Spleen (tissue), 11 donors: ENCODE data around the gene MOK. TPM values are rescaled to one million over a fixed set of nuclear protein-coding genes. Genes with fewer than 3 reads are reported as not detected.

ENCODE experiments used
- DNase-seq: peaks from one replicate; pipeline ENCODE4 v3.0.0-alpha.2; 2020
- H3K27ac ChIP-seq, 8 donors: fragments of 200-600 bp; sonication (generic) in 7 of 8; 1 replicate in 4 of 8; 2 replicates in 4 of 8; pipeline versions ENCODE4 v1.5.0 to v1.8.0; 2016 to 2021; ENCODE audit warnings: inconsistent platforms in 4 of 8, mild to moderate bottlenecking in 4 of 8, moderate library complexity in 1 of 8
- H3K27me3 ChIP-seq, 7 donors: fragments of 200-600 bp; sonication (generic) in 6 of 7; replicated peaks in 1 of 7; 1 replicate in 4 of 7; 2 replicates in 3 of 7; pipeline versions ENCODE4 v1.5.0 to v1.8.0; 2016 to 2021; ENCODE audit warnings: inconsistent platforms in 3 of 7, mild to moderate bottlenecking in 1 of 7
- H3K36me3 ChIP-seq, 6 donors: fragments of 200-600 bp; sonication (generic) in 5 of 6; 1 replicate in 4 of 6; 2 replicates in 2 of 6; pipeline versions ENCODE4 v1.5.0 to v1.8.0; 2016 to 2021; ENCODE audit warnings: inconsistent platforms in 2 of 6
- H3K4me1 ChIP-seq, 6 donors: fragments of 200-600 bp; sonication (generic) in 5 of 6; 1 replicate in 3 of 6; 2 replicates in 3 of 6; pipeline versions ENCODE4 v1.5.0 to v1.8.0; 2016 to 2021; ENCODE audit warnings: inconsistent platforms in 3 of 6
- H3K4me3 ChIP-seq, 8 donors: fragments of 200-600 bp; sonication (generic) in 7 of 8; 1 replicate in 4 of 8; 2 replicates in 4 of 8; pipeline versions ENCODE4 v1.5.0 to v1.8.0; 2016 to 2021; ENCODE audit warnings: inconsistent platforms in 4 of 8, mild to moderate bottlenecking in 4 of 8, moderate library complexity in 2 of 8
- H3K9me3 ChIP-seq, 8 donors: fragments of 200-600 bp; sonication (generic) in 7 of 8; 1 replicate in 4 of 8; 2 replicates in 4 of 8; pipeline versions ENCODE4 v1.5.0 to v1.8.0; 2016 to 2021; ENCODE audit warnings: inconsistent platforms in 4 of 8
- POLR2A ChIP-seq, 3 donors: fragments of 450-650 bp; IDR thresholded peaks; one replicate each; pipeline ENCODE4 v1.5.1; 2017; ENCODE audit warnings: antibody characterized with exemption in 3 of 3, mild to moderate bottlenecking in 1 of 3
- POLR2AphosphoS5 ChIP-seq, 3 donors: sonication (generic); formaldehyde crosslinking; IDR thresholded peaks; one replicate each; pipeline ENCODE4 v1.5.1; 2017; ENCODE audit warnings: antibody characterized with exemption in 3 of 3
- WGBS, 5 donors: extraction: QIAGEN DNeasy Blood & Tissue Kit in 3 of 5; methylation state at CpG; one replicate each; pipeline versions ENCODE4 v1.1.5 to v1.1.7; 2013 to 2018; 5-methylcytosine and 5-hydroxymethylcytosine counted together
- intact Hi-C: fragments of 100-400 bp; cut with DNase I; formaldehyde crosslinking; loops from one replicate; pipeline ENCODE4 v1.15.0; 2023; ENCODE audit warnings: low total_unique reads
- polyA plus RNA-seq, 3 donors: library from polyadenylated mRNA; stranded (reverse); fragments of 200-250 nt; gene quantifications; one replicate each; pipeline ENCODE4 v1.2.1, GENCODE V29; 2013
- total RNA-seq, 7 donors: library from RNA; depleted of rRNA in 3 of 7; stranded (reverse); fragments of >200 nt in 3 of 7; fragmentation: NEBNext Ultra II Directional in 4 of 7; extraction: Animal tissue kit (Norgen Biotek cat#: 25700) in 4 of 7; gene quantifications; one replicate each; pipeline versions ENCODE4 v1.1.0 to v1.2.1, GENCODE V29; 2016 to 2021
- TF ChIP-seq, protein P1 (sequence below), 11 experiments: fragments of 200-600 bp in 7 of 11; fragments of 450-650 bp in 4 of 11; sonication (generic) in 4 of 11; IDR thresholded peaks in 8 of 11; conservative IDR thresholded peaks in 3 of 11; 1 replicate in 7 of 11; 2 replicates in 4 of 11; pipeline versions ENCODE4 v1.4.0 to v1.8.0; 2016 to 2021; ENCODE audit warnings: antibody characterized with exemption in 11 of 11, inconsistent platforms in 4 of 11, mild to moderate bottlenecking in 1 of 11
- donor health status: healthy with polysubstance abuse.
- donor health status: DM: no; HTN: no; CAD: no; lungs with moderate emphysema.
- donor health status: DM: no; HTN: no; CAD: no.
- donor health status: Bipolar disorder and iron deficiency.
- donor health status: healthy.
- donor health status: DM: no; HTN: no; CAD: no.
- donor health status: DM: yes; HTN: yes; CAD: no.

Gene MOK
- total and polyA plus RNA-seq, 10 donors = 4.1 to 12.2 (median 9.9) TPM

DNA sequence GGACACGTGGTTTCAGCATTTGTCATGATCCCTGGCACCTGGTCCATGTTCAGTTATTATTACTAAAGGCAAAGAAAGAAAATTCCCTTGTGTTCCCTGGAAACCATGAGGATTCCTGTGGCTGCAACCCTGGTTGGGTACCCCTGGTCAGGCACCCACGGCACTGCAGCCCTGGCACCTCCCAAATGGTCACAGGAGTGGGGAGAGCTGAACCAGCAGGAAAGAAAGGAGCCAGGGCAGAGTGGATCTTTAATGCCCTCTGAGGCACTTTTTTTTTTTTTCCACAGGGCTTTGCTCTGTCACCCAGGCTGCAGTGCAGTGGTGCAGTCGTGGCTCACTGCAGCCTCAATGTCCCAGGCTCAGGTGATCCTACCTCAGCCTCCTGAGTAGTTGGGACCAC, 40.3 kb upstream of the MOK start:
- Histone ChIP-seq H3K36me3 (peaks cover 0 to 100% (median 91%) of the 10 kb centered on the region in 6 donors), H3K4me1 (peaks cover 0 to under 1% (median 0%) of the 10 kb centered on the region in 6 donors), H3K27ac (no peak overlapping the region), H3K9me3 (no peaks in the 10 kb centered on the region), H3K27me3 (no peaks in the 10 kb centered on the region), H3K4me3 (no peak overlapping the region)
- no peak for DNase-seq
- intact Hi-C loops = no loop called here
- 76 to 94% (median 86%) methylated on average over 3 of the region's 3 CpGs for WGBS, 5 donors
- TF ChIP-seq, protein P1, sequence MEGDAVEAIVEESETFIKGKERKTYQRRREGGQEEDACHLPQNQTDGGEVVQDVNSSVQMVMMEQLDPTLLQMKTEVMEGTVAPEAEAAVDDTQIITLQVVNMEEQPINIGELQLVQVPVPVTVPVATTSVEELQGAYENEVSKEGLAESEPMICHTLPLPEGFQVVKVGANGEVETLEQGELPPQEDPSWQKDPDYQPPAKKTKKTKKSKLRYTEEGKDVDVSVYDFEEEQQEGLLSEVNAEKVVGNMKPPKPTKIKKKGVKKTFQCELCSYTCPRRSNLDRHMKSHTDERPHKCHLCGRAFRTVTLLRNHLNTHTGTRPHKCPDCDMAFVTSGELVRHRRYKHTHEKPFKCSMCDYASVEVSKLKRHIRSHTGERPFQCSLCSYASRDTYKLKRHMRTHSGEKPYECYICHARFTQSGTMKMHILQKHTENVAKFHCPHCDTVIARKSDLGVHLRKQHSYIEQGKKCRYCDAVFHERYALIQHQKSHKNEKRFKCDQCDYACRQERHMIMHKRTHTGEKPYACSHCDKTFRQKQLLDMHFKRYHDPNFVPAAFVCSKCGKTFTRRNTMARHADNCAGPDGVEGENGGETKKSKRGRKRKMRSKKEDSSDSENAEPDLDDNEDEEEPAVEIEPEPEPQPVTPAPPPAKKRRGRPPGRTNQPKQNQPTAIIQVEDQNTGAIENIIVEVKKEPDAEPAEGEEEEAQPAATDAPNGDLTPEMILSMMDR (IDR thresholded peaks at IDR 0.05 in 8 of 11, conservative IDR thresholded peaks at IDR 0.05 in 3 of 11) = no peak
- no peak for TF ChIP-seq POLR2AphosphoS5 (IDR thresholded peaks at IDR 0.05)
- no peak for TF ChIP-seq POLR2A (IDR thresholded peaks at IDR 0.05)

DNA sequence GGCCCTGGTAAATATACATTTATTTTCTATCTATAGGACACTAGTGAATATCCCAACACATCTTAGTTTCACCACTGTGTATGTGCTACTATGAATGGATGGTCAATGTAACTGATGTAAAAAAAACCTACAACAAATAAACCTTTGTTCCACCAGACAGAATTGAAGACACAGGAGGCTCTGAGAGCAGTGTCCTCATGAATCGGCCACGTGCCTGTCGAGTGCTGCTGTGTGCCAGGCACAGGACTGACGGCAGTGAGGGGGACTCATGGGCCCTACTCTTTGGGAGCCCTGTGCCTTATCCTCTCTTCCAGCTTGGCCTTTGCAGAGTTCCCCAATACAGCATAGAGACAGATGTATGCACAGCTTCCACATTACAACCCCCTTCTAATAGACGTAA, 39.5 kb upstream of the MOK start:
- Histone ChIP-seq H3K4me1 (no peaks in the 10 kb centered on the region), H3K27me3 (no peaks in the 10 kb centered on the region), H3K9me3 (no peaks in the 10 kb centered on the region), H3K27ac (no peak overlapping the region), H3K36me3 (peaks cover 0 to 100% (median 91%) of the 10 kb centered on the region in 6 donors), H3K4me3 (no peak overlapping the region)
- TF ChIP-seq POLR2AphosphoS5 (IDR thresholded peaks at IDR 0.05) = no peak
- TF ChIP-seq POLR2A (IDR thresholded peaks at IDR 0.05) = no peak
- TF ChIP-seq, protein P1 (IDR thresholded peaks at IDR 0.05 in 8 of 11, conservative IDR thresholded peaks at IDR 0.05 in 3 of 11) = no peak
- WGBS, 5 donors = 89 to 98% (median 92%) methylated on average over 5 of the region's 5 CpGs
- DNase-seq = no peak
- intact Hi-C loops = no loop called here

DNA sequence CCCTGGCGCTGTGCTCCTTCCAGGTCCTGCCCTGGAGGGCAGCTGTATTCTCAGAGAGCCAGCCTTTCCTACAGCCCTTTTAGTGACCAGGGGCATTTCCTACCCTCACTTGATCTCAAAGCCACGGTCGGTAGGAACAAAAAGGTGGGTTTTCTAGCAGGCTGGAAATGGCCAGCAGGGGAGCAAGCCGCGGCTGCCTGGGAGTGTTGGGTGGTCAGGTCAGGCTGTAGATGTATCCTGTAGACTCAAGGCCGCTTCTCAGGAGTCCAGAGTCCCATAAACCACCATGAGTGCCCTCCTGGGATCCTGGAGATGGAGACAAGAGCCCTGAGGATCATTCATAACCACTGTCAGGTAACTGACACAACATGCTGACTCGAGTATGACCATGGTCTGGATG, 39.1 kb upstream of the MOK start:
- TF ChIP-seq, protein P1 (IDR thresholded peaks at IDR 0.05 in 8 of 11, conservative IDR thresholded peaks at IDR 0.05 in 3 of 11) = no peak
- TF ChIP-seq POLR2A (IDR thresholded peaks at IDR 0.05) (no peak), POLR2AphosphoS5 (IDR thresholded peaks at IDR 0.05) (no peak)
- H3K9me3 ChIP-seq = no peaks in the 10 kb centered on the region
- H3K27me3 ChIP-seq = no peaks in the 10 kb centered on the region
- no peak for DNase-seq
- intact Hi-C loops = no loop called here
- H3K36me3 ChIP-seq = peaks cover 0 to 100% (median 91%) of the 10 kb centered on the region in 6 donors
- no peak overlapping the region for H3K4me3 ChIP-seq
- no peak overlapping the region for H3K27ac ChIP-seq
- WGBS, 5 donors = 84 to 97% (median 93%) methylated on average over 6 to 7 of the region's 7 CpGs
- H3K4me1 ChIP-seq = no peaks in the 10 kb centered on the region

DNA sequence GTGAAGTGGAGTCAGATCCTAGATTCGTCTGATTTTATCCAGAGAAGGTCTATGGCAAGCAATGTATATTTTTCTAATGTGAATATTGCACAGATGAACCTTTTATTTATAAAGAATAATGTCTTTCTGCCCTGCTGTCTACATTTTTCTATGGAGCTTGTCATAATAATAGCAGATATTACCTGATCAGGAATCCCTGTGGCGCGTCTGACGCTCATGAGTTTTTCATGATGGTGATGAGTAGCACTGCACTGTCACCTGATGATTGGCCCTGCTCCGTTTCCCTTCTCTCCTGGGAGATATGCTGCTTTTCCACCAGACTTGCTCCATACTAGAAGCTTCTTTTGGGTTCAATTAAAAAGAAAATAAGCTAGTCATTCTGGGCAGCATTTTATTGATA, 37.3 kb upstream of the MOK start:
- WGBS, 5 donors = 88 to 94% (median 93%) methylated on average over 5 of the region's 5 CpGs
- Histone ChIP-seq H3K4me1 (no peaks in the 10 kb centered on the region), H3K27ac (no peak overlapping the region), H3K9me3 (no peaks in the 10 kb centered on the region), H3K4me3 (no peak overlapping the region), H3K27me3 (no peaks in the 10 kb centered on the region), H3K36me3 (peaks cover 0 to 100% (median 86%) of the 10 kb centered on the region in 6 donors)
- TF ChIP-seq POLR2AphosphoS5 (IDR thresholded peaks at IDR 0.05) (no peak), POLR2A (IDR thresholded peaks at IDR 0.05) (no peak)
- TF ChIP-seq, protein P1 (IDR thresholded peaks at IDR 0.05 in 8 of 11, conservative IDR thresholded peaks at IDR 0.05 in 3 of 11) = no peak
- intact Hi-C loops = no loop called here
- DNase-seq = no peak
